Measurements from ENCODE around the gene MOV10. TPM values are rescaled to one million over a fixed set of nuclear protein-coding genes. Genes with fewer than 3 reads are reported as not detected.
A peak's percentile ranks its signal among the peaks of the same experiment; 100 is the strongest.

MOV10 gene
- total and polyA plus RNA-seq, 9 of the 15 experiments (the other 6 are each of a cell fraction or from before 2014, with no cell fraction given) = 16.7 to 105 (median 49.5) TPM

DNA sequence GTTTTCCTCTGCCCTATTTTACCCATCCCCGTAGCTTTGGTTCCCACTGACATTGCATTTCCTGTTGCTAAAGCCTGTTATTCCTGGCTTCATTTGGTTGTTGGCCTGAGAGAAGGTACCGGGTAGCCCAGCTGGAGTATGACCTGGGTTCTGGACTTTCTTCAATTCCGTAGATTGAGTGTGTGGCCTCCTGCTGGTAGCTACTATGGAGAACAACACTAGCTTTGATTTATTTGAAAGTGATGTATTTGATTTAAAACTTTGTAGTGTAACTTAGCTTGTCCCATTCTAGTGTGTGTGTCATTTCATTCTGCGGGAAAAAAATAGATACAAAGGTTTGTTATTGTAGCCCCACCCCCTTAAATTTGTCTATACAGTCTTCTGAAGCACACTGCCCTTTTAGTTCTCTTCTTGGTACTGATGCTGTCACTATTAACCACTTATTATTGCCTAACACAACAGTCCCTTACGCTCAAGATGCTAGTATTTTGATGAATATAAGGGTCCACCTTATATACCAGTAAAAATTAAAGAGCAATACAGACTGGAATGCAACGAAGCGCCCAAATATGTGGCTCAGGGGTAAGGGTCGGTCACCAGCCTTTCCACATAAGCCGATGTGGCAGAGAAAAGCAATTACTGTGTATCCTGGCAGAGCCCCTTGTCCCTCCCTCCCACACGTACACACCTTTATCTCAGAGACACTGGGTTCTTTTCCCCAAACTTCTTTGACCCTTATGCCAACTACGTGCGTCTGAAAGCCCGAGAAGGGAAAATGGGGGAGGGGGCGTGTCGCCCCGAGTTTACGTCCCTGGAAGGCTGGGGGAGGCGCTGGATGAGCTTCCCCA is 643 bp upstream of the MOV10 start (continued):
- TF ChIP-seq, protein P1, sequence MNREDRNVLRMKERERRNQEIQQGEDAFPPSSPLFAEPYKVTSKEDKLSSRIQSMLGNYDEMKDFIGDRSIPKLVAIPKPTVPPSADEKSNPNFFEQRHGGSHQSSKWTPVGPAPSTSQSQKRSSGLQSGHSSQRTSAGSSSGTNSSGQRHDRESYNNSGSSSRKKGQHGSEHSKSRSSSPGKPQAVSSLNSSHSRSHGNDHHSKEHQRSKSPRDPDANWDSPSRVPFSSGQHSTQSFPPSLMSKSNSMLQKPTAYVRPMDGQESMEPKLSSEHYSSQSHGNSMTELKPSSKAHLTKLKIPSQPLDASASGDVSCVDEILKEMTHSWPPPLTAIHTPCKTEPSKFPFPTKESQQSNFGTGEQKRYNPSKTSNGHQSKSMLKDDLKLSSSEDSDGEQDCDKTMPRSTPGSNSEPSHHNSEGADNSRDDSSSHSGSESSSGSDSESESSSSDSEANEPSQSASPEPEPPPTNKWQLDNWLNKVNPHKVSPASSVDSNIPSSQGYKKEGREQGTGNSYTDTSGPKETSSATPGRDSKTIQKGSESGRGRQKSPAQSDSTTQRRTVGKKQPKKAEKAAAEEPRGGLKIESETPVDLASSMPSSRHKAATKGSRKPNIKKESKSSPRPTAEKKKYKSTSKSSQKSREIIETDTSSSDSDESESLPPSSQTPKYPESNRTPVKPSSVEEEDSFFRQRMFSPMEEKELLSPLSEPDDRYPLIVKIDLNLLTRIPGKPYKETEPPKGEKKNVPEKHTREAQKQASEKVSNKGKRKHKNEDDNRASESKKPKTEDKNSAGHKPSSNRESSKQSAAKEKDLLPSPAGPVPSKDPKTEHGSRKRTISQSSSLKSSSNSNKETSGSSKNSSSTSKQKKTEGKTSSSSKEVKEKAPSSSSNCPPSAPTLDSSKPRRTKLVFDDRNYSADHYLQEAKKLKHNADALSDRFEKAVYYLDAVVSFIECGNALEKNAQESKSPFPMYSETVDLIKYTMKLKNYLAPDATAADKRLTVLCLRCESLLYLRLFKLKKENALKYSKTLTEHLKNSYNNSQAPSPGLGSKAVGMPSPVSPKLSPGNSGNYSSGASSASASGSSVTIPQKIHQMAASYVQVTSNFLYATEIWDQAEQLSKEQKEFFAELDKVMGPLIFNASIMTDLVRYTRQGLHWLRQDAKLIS (CRISPR knock-in tag; IDR thresholded peaks at IDR 0.05) = no peak
- TF ChIP-seq, protein P2, sequence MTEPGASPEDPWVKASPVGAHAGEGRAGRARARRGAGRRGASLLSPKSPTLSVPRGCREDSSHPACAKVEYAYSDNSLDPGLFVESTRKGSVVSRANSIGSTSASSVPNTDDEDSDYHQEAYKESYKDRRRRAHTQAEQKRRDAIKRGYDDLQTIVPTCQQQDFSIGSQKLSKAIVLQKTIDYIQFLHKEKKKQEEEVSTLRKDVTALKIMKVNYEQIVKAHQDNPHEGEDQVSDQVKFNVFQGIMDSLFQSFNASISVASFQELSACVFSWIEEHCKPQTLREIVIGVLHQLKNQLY (CRISPR knock-in tag; conservative IDR thresholded peaks at IDR 0.05) = no peak
- TF ChIP-seq RNF2 (IDR thresholded peaks at IDR 0.05) = 0 out of 2 replicates have a peak, but pooled peaks have one; percentile 37
- TF ChIP-seq ARID2 (IDR thresholded peaks at IDR 0.05) = no peak
- no peak for TF ChIP-seq ETV5 (CRISPR knock-in tag; IDR thresholded peaks at IDR 0.05; ENCODE audit: low read depth)
- no peak for TF ChIP-seq CEBPG (CRISPR knock-in tag; IDR thresholded peaks at IDR 0.05)
- TF ChIP-seq CEBPG (tag; conservative IDR thresholded peaks at IDR 0.05 in 1 of 2, IDR thresholded peaks at IDR 0.05 in 1 of 2) = peak in 1 of 2 experiments; percentile 56; a peak in 1 of 4 replicates
- TF ChIP-seq GABPA (tag; conservative IDR thresholded peaks at IDR 0.05; ENCODE audit: low read depth) = no peak
